Transverse colon (tissue), 4 donors: ENCODE results near the gene RCAN3.
"Not testable (repeated sequence)": the region's sequence is repeated elsewhere in the genome, so short reads cannot be mapped to it uniquely, and the experiment has no call there.

ENCODE experiments used
- CTCF ChIP-seq, 5 experiments: fragments of 200-600 bp in 3 of 5; fragments of 450-650 bp in 2 of 5; sonication (generic) in 3 of 5; IDR thresholded peaks; 1 replicate in 2 of 5; 2 replicates in 3 of 5; pipeline ENCODE4 v1.5.1; 2016 to 2017; ENCODE audit warnings: antibody characterized with exemption in 5 of 5, inconsistent platforms in 3 of 5, mild to moderate bottlenecking in 2 of 5, moderate library complexity in 1 of 5
- EP300 ChIP-seq: sonication (generic); formaldehyde crosslinking; IDR thresholded peaks from one replicate; pipeline ENCODE4 v1.6.1; 2017; ENCODE audit warnings: antibody characterized with exemption, low read depth
- POLR2A ChIP-seq: fragments of 450-650 bp; IDR thresholded peaks from one replicate; pipeline ENCODE4 v1.6.1; 2016; ENCODE audit warnings: antibody characterized with exemption, mild to moderate bottlenecking, moderate library complexity
- POLR2AphosphoS5 ChIP-seq, 3 donors: sonication (generic); formaldehyde crosslinking; IDR thresholded peaks; one replicate each; pipeline ENCODE4 v1.6.1; 2016; ENCODE audit warnings: antibody characterized with exemption in 3 of 3

GRCh38 chr1:24488159-24488558 lies 14.5 kb upstream of the RCAN3 start:
- not testable (repeated sequence) for TF ChIP-seq POLR2A; CTCF (IDR thresholded peaks at IDR 0.05); EP300; POLR2AphosphoS5 (IDR thresholded peaks at IDR 0.05)
